ENCODE data around the gene NDUFA13.

NDUFA13 gene

GRCh38 chr19:19548915-19549759 is 33.1 kb downstream of the NDUFA13 start:
- no peak for DNase-seq (ENCODE audit: low read depth)

- DNase-seq (ENCODE audit: low read depth) = no peak
Observed at GRCh38 chr19:19549804-19550464, 33.9 kb downstream of the NDUFA13 start.

- no peak for DNase-seq (ENCODE audit: low read depth)
Observed at GRCh38 chr19:19550485-19550929, 34.5 kb downstream of the NDUFA13 start.

GRCh38 chr19:19550972-19551852 is 35.2 kb downstream of the NDUFA13 start:
- no peak for DNase-seq (ENCODE audit: low read depth)

- DNase-seq (ENCODE audit: low read depth) = no peak
Observed at GRCh38 chr19:19551853-19552192, 35.8 kb downstream of the NDUFA13 start.

GRCh38 chr19:19552798-19553197 is 36.8 kb downstream of the NDUFA13 start:
- DNase-seq (ENCODE audit: low read depth) = no peak

- no peak for DNase-seq (ENCODE audit: low read depth)
Observed at GRCh38 chr19:19553670-19554069, 37.6 kb downstream of the NDUFA13 start.

- no peak for DNase-seq (ENCODE audit: low read depth)
Observed at GRCh38 chr19:19554074-19555023, 38.3 kb downstream of the NDUFA13 start.

GRCh38 chr19:19558055-19558454 is 42.0 kb downstream of the NDUFA13 start:
- DNase-seq (ENCODE audit: low read depth) = no peak

- no peak for DNase-seq (ENCODE audit: low read depth)
Observed at GRCh38 chr19:19558636-19559035, 42.6 kb downstream of the NDUFA13 start.

GRCh38 chr19:19559931-19560330 is 43.9 kb downstream of the NDUFA13 start:
- DNase-seq (ENCODE audit: low read depth) = no peak

- DNase-seq (ENCODE audit: low read depth) = no peak
Observed at GRCh38 chr19:19561946-19562664, 46.1 kb downstream of the NDUFA13 start.

GRCh38 chr19:19562665-19563347 is 46.8 kb downstream of the NDUFA13 start:
- no peak for DNase-seq (ENCODE audit: low read depth)

GRCh38 chr19:19563348-19563848 is 47.4 kb downstream of the NDUFA13 start:
- no peak for DNase-seq (ENCODE audit: low read depth)

- DNase-seq (ENCODE audit: low read depth) = no peak
Observed at GRCh38 chr19:19566306-19566705, 50.3 kb downstream of the NDUFA13 start.

- no peak for DNase-seq (ENCODE audit: low read depth)
Observed at GRCh38 chr19:19567391-19567790, 51.4 kb downstream of the NDUFA13 start.

GRCh38 chr19:19568802-19569756 is 53.1 kb downstream of the NDUFA13 start:
- DNase-seq (ENCODE audit: low read depth) = peak; percentile 32

GRCh38 chr19:19570571-19570970 is 54.5 kb downstream of the NDUFA13 start:
- no peak for DNase-seq (ENCODE audit: low read depth)

Measured in GM04504 (cell line).